HepG2 (cell line): Measurements from ENCODE around the gene RTEL1. TPM values are rescaled to one million over a fixed set of nuclear protein-coding genes. Genes with fewer than 3 reads are reported as not detected.
A peak's percentile ranks its signal among the peaks of the same experiment; 100 is the strongest.

ENCODE experiments used
- ARNT ChIP-seq: fragments of 450-650 bp; IDR thresholded peaks from 2 replicates; pipeline ENCODE4 v1.6.1; 2017
- FOSL1 ChIP-seq: sonication (generic); formaldehyde crosslinking; IDR thresholded peaks from 2 replicates; pipeline ENCODE4 v1.9.0; 2021; ENCODE audit warnings: missing genetic modification reagents, borderline replicate concordance
- KAT8 ChIP-seq: IDR thresholded peaks from 2 replicates; pipeline ENCODE4 v1.6.1; 2016; ENCODE audit warnings: missing genetic modification reagents, missing compliant biosample characterization
- KDM1A ChIP-seq: IDR thresholded peaks from 2 replicates; pipeline ENCODE4 v1.6.1; 2016; ENCODE audit warnings: missing compliant biosample characterization
- KDM2A ChIP-seq: sonication (generic); formaldehyde crosslinking; IDR thresholded peaks from 2 replicates; pipeline ENCODE4 v1.4.0; 2020; ENCODE audit warnings: low read depth, missing genetic modification reagents, borderline replicate concordance
- KIAA2018 ChIP-seq: sonication (generic); formaldehyde crosslinking; IDR thresholded peaks from 2 replicates; pipeline ENCODE4 v1.5.0; 2020; ENCODE audit warnings: mild to moderate bottlenecking, missing genetic modification reagents, borderline replicate concordance
- MAF1 ChIP-seq: sonication (generic); formaldehyde crosslinking; IDR thresholded peaks from 2 replicates; pipeline ENCODE4 v1.5.0; 2020; ENCODE audit warnings: missing genetic modification reagents, borderline replicate concordance
- PRDM10 ChIP-seq: sonication (generic); formaldehyde crosslinking; IDR thresholded peaks from 2 replicates; pipeline ENCODE4 v1.4.0; 2020; ENCODE audit warnings: low read depth, missing genetic modification reagents
- SIX4 ChIP-seq: sonication (generic); formaldehyde crosslinking; IDR thresholded peaks from 2 replicates; pipeline ENCODE4 v1.4.0; 2020; ENCODE audit warnings: missing genetic modification reagents
- ZC3H4 ChIP-seq: sonication (generic); formaldehyde crosslinking; IDR thresholded peaks from 2 replicates; pipeline ENCODE4 v1.4.0; 2020; ENCODE audit warnings: missing genetic modification reagents, borderline replicate concordance
- ZIK1 ChIP-seq: sonication (generic); formaldehyde crosslinking; IDR thresholded peaks from 2 replicates; pipeline ENCODE4 v1.5.0; 2020; ENCODE audit warnings: mild to moderate bottlenecking, low read depth, missing genetic modification reagents, borderline replicate concordance
- ZNF850 ChIP-seq: sonication (generic); formaldehyde crosslinking; conservative IDR thresholded peaks from 2 replicates; pipeline ENCODE4 v1.9.0; 2021; ENCODE audit warnings: mild to moderate bottlenecking, missing genetic modification reagents
- ZNF878 ChIP-seq: sonication (generic); formaldehyde crosslinking; IDR thresholded peaks from 2 replicates; pipeline ENCODE4 v1.8.1; 2023; ENCODE audit warnings: mild to moderate bottlenecking, missing genetic modification reagents, moderate library complexity
- ZNF891 ChIP-seq: sonication (generic); formaldehyde crosslinking; IDR thresholded peaks from 2 replicates; pipeline ENCODE4 v1.5.0; 2020; ENCODE audit warnings: mild to moderate bottlenecking, missing genetic modification reagents
- ZSCAN20 ChIP-seq: sonication (generic); formaldehyde crosslinking; IDR thresholded peaks from 2 replicates; pipeline ENCODE4 v1.4.0; 2020; ENCODE audit warnings: missing genetic modification reagents, mild to moderate bottlenecking, borderline replicate concordance
- polyA plus RNA-seq, 8 experiments: library from polyadenylated mRNA; depleted of rRNA in 3 of 8; stranded (reverse) in 7 of 8; unstranded in 1 of 8; fragments of >200 nt; fragmentation: Illumina TruSeq in 4 of 8; extraction: Trizol in 4 of 8; gene quantifications; 2 replicates each; pipeline versions ENCODE4 v1.2.1 to v1.2.3, GENCODE V29; 2011 to 2016; ENCODE audit warnings: low read depth in 4 of 8, missing spikeins in 1 of 8, mixed read lengths in 1 of 8; ENCODE audit not compliant: insufficient read depth in 1 of 8
- total RNA-seq, 5 experiments: library from RNA; depleted of rRNA; stranded (reverse); fragments of >200 nt; fragmentation: Illumina TruSeq; extraction: Trizol; gene quantifications; 2 replicates each; pipeline ENCODE4 v1.2.3, GENCODE V29; 2016; ENCODE audit warnings: low read depth in 1 of 5
- TF ChIP-seq, protein P1 (sequence below): sonication (generic); formaldehyde crosslinking; IDR thresholded peaks from 2 replicates; pipeline ENCODE4 v1.4.0; 2020; ENCODE audit warnings: missing genetic modification reagents

Gene RTEL1
- total and polyA plus RNA-seq, 2 of the 13 experiments (the other 11 are each of a cell fraction or from before 2014, with no cell fraction given) = 21.8 to 36.4 TPM

DNA sequence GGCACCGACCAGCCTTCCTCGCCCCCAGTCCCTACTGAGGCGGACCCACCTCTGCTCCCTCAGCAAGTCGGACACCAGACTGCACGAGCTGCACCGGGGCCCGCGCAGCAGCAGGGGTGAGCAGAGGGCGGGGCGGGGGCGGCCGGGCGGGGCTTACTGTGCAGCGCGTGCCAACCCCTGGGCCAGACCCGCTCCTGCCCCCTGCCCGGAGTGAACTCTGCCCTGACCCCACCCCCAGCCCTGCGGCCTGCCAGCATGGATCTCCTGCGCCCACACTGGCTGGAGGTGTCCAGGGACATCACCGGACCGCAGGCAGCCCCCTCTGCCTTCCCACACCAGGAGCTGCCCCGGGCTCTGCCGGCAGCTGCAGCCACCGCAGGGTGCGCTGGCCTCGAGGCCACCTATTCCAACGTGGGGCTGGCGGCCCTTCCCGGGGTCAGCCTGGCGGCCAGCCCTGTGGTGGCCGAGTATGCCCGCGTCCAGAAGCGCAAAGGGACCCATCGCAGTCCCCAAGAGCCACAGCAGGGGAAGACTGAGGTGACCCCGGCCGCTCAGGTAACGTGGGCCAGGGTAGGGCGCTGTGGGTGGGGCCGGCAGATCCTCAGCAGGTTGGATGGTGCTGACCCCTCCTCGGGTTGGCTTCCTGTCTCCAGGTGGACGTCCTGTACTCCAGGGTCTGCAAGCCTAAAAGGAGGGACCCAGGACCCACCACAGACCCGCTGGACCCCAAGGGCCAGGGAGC is 80.0 kb downstream of the RTEL1 start (continued):
- TF ChIP-seq, protein P1, sequence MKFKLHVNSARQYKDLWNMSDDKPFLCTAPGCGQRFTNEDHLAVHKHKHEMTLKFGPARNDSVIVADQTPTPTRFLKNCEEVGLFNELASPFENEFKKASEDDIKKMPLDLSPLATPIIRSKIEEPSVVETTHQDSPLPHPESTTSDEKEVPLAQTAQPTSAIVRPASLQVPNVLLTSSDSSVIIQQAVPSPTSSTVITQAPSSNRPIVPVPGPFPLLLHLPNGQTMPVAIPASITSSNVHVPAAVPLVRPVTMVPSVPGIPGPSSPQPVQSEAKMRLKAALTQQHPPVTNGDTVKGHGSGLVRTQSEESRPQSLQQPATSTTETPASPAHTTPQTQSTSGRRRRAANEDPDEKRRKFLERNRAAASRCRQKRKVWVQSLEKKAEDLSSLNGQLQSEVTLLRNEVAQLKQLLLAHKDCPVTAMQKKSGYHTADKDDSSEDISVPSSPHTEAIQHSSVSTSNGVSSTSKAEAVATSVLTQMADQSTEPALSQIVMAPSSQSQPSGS (CRISPR knock-in tag) = peak; percentile 75; the same call in 1 of the 2 replicates
- TF ChIP-seq ZNF850 (no peak), SIX4 (CRISPR knock-in tag) (no peak; the same call in none of the 2 replicates), KIAA2018 (peak; percentile 71; the same call in 1 of the 2 replicates), MAF1 (CRISPR knock-in tag) (peak; percentile 98), FOSL1 (CRISPR knock-in tag) (peak; percentile 30; the same call in 1 of the 2 replicates), KDM2A (peak; percentile 42), ZNF891 (peak; percentile 84), ZSCAN20 (peak; percentile 54; the same call in 1 of the 2 replicates), PRDM10 (CRISPR knock-in tag) (0 out of 2 replicates have a peak, but pooled peaks have one; percentile 38), ZIK1 (CRISPR knock-in tag) (peak; percentile 46; the same call in 1 of the 2 replicates), ZNF878 (CRISPR knock-in tag) (peak; percentile 63; the same call in 1 of the 2 replicates), ARNT (no peak), KAT8 (CRISPR knock-in tag) (peak; percentile 16; the same call in 1 of the 2 replicates), KDM1A (CRISPR knock-in tag) (no peak), ZC3H4 (CRISPR knock-in tag) (peak; percentile 81; the same call in 1 of the 2 replicates)
